Fibroblast of pulmonary artery (primary cell): ENCODE results near the gene SLC16A12.

Experiments used
- DNase-seq: peaks from one replicate; pipeline ENCODE4 v3.0.0-alpha.2; 2010; ENCODE audit warnings: low read depth
- H3K4me3 ChIP-seq: replicated peaks from 2 replicates; pipeline ENCODE4 v1.5.1; 2011; ENCODE audit warnings: low read depth, mild to moderate bottlenecking, control low read depth, low read length, moderate library complexity
- CTCF ChIP-seq: IDR thresholded peaks from 2 replicates; pipeline ENCODE4 v1.5.1; 2011; ENCODE audit warnings: mild to moderate bottlenecking, control low read depth, low read length, inconsistent platforms; ENCODE audit errors: missing control alignments

SLC16A12 gene

GRCh38 chr10:89503151-89503550 lies 32.2 kb downstream of the SLC16A12 start:
- no peak for DNase-seq
- TF ChIP-seq CTCF: no peak
- H3K4me3 ChIP-seq: no peak overlapping the region

DNA sequence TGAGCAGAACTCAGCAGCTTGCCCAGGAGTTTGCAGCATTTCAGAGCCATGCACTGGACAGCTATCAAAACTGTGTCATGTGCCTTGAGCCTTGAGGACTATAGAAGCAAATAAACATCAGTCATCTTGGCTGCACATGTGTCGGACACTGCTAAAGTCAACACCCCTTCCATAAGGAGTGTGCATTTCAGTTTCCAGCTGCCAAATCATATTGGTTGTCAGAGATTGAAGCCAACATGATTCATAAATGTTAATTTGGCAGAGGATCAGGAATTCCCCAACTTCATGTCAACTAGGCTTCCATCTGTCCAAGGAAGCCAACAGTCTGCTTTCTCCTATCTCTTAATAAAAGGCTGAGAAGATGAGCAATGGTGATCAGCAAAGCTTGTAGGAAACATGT lies 32.8 kb downstream of the SLC16A12 start:
- no peak overlapping the region for H3K4me3 ChIP-seq
- TF ChIP-seq CTCF: no peak
- peak; percentile 73 for DNase-seq

GRCh38 chr10:89494575-89494974 lies 40.8 kb downstream of the SLC16A12 start:
- TF ChIP-seq CTCF: no peak
- no peak overlapping the region for H3K4me3 ChIP-seq
- DNase-seq: peak; percentile 51

- TF ChIP-seq CTCF: no peak
- H3K4me3 ChIP-seq: no peak overlapping the region
Measured at GRCh38 chr10:89494068-89494467, 41.3 kb downstream of the SLC16A12 start.

DNA sequence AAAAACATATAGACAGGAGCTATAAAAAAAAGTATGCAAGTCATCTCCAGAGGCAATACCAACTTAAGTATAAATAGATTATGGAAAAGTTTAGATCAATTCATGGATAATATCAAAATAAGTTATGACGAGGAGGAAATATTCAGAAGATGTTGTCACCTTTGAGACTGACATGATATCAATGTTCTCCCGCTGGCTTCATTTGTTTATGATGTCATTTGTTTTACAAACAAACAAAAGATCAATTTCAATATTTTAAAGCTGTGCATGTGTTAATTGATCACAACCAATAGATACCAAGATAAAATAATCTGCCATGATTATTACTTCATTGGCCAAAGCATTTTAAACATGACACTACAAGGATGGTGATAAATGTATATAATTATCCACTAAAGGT lies 43.5 kb downstream of the SLC16A12 start:
- no peak for TF ChIP-seq CTCF
- H3K4me3 ChIP-seq: no peak overlapping the region

More at GRCh38 chr10:89494068-89494467, 41.3 kb downstream of the SLC16A12 start:
- no peak for DNase-seq

DNA sequence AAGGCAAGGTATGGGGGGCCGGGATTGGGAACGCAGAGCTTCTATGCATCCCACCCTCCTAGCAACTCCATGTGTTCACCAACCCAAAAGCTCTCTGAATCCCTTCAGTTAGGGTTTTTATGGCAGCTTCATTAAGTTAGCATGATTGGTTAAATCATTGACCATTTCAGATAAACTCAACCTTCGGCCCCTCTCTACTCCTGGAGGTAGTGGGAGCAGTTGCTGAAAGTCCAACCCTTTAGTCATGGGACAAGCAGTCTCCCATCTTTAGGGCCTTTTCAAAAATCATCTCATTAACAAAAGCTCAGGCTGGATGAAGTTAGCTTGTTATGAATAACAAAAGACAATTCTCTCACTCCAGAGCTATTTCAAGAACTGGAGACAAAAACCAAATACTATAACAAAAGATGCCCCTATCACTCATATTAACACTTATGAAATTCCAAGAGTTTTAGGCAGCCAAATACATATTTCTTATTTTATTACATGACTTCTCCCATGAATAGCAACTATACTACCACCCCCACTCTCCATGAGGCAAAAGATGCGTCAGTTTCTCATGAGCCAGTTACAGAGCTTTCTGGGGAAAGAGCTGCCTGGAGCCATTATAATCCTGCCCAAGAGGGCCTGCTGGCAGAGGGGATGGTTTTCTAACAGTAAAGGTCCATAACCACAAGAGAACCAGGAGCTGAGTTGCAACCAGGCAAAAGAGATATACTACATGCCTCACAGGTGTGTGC lies 44.6 kb downstream of the SLC16A12 start:
- no peak for TF ChIP-seq CTCF
- H3K4me3 ChIP-seq: no peak overlapping the region
- no peak for DNase-seq

More for the DNA sequence above, 43.5 kb downstream of the SLC16A12 start:
- DNase-seq: no peak

GRCh38 chr10:89482256-89482655 lies 53.1 kb downstream of the SLC16A12 start:
- H3K4me3 ChIP-seq: no peak overlapping the region
- no peak for TF ChIP-seq CTCF
- no peak for DNase-seq
